HG03460 (cell line): Measurements from ENCODE around the gene TOGARAM2.
"Not testable (repeated sequence)": the region's sequence is repeated elsewhere in the genome, so short reads cannot be mapped to it uniquely, and the experiment has no call there.

ENCODE experiments used
- ATAC-seq: cut with Tn5 transposase; IDR thresholded peaks from one replicate; pipeline ENCODE4 v1.9.1; 2021; ENCODE audit not compliant: unreplicated experiment

The TOGARAM2 gene

DNA sequence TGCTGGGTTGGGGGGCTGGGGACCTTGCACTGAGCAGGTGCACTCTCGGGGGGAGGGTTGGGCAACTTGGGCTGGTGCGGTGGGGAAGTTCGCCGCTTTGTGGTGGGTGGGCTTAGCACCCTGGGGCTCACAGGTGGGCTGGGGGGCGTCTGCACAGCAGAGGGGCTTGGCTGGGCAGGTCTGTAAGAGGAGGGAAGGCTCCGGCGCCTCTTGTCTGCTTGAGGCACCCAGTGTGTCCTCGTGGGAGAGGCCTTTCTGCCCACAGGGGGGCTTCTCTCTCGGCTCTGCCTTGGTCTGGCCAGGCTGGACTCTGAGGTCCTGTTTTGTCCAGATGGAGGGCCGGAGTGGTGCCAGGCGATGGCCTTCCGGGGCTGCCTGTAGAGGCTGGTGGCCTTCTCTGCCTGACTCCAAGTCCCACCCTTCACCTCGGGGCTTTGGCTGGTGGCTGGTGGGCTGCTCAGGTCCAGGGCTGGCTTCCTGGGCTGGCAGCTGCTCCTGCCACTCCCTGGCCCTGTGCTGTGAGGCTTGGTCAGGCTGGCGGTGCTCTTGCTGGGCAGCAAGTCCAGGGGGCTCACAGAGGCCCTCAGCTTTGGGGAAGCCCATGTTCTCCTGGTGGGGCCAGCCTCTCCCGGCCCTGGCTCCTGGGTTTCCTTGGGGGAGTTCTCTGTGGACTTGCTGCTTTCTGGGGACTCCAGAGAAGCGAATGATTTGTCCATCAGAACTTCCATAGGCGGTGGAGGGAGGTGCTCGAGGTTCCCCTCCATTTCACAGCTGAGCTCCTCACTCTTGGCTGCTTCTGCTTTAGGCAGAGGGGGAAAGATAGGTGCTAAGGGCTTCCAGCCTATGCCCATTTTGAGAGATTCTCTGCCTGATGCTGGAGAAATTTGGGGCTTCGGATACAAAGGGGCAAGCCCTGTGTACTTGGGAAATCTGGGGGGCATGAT lies 90.2 kb downstream of the TOGARAM2 start:
- no peak for ATAC-seq

DNA sequence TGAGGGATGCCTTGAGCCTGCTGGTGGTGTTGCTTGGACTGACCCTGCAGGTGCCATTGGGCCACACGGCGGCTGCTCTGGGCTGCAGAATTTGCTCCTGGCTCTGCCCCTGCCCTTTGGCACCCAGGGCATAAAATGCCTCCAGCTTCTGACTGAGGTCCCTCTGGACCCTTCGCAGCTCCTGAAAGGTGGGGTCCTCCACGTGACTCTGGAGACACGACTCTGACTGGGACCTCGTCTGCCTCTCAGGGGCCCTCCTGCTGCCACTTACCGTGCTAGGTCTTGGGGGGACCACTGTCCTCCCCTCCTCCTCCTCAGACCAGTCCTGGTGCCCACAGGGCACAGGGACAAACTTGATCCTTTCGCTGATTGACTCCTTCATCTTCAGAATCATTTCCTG lies 91.2 kb downstream of the TOGARAM2 start:
- no peak for ATAC-seq

DNA sequence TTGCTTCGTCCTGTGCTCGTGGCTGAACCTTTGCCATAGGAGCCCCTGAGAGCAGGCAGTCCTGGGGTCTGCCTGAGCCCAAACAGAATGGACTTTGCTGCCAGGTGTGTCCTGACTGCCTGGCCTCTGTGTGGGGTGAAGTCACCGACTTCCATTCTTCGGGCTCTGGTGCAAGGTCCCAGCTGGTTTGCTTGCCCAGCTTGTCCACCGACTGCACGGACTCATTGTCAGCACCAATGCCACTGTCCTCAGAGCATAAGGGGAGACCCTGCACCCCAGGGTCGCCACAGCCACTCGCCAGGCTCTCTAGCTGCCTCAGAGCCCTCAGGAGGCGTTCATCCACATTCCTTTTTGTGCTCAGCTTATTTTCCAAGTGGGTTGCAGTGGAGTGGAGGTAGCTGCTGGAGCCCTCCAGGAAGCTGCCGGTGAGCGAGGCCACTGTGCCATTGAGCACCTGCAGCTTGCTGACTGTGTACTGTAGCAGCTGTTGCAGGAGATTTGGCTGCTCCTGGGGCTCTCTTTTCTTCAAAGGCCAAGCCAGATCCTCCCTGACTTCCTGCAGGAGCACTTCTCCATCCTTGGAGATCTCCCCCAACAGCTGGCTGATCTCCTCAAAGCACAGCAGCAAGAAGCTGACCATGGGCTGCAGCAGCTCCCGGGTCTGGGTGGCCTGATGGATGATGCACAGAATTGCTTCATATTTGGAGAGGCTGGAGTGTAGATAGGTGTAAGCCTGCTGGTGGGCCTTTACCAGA lies 92.0 kb downstream of the TOGARAM2 start:
- no peak for ATAC-seq

DNA sequence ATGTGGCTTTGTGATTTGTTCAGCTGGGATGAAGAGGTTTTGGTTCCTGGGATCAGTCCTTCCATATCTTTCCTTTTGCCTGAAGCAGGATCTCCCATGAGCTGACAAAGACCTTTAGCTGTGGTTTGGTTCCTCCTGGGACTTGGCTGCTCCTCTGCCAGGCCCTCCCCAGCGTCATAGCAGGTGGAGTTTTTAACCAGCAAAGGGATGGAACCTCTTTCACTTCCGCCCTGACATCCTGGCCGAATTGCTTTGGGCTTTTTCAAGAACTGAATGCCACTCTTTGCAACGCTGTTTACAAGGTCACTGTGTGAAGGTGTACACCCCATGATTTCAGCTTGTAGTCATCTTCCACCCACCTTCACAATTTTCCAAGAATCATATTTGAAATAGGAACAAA lies 92.8 kb downstream of the TOGARAM2 start:
- ATAC-seq, result no peak

DNA sequence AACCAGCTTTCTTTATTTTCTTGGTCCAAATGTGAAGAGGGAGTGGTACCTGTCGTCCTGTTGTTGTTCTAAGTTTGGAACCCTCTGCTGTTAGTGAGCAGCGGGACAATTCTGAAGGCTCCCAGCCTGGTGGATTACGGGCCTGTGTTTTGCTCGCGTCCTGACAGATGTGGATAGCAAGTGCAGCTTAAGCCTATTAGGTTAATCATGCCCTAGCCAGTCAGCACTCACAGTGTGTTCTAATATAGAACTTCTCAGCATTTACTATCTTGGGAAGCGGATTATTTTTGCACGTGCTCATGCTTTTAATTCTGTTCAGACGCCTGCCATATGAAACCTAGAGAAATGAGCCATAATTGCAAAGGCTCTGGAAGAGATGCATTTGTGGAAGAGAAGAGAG lies 93.3 kb downstream of the TOGARAM2 start, which contains the start of gene PCARE:
Gene PCARE, minus strand, starts transcription at position 113 of the 400 bp plus-strand sequence. CDS start 262 bp downstream, outside the sequence.
- no peak for ATAC-seq

DNA sequence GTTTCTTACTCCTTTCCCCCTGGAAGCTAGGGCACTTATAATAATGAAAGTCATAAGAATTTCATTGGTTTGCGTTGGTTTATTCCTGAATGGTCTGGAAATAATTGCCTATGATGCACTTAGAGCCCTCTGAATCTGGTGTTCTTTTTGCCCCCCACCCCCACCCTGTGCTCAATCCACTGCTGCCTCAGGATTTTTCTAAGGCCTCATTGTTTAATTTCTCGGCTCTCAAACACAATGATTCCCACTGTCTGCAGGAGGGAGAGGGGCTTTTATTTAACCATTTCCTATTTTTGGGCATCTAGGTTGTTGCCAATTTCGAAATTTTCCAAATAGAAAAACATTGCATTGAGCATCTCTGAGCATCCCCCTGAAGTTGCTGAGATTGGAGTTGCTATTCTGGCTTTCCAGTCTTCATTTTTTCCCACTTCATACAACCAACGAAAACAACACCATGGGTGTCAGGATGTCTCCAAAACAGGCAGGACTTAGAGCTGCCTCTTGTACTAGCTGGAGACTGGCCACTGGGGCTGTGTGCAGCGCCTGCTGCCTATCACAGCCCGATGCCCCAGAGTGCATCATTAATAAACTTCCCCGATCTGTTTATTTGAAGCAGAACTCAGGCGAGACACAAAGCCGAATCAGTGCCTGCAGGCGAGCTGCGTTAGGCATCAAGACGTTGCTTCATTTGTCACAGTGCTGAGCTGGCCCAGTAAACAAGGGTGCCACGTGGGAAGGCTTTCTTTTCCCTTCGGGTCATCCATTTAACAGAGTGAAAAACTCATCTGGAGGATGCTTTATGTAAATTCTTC lies 95.0 kb downstream of the TOGARAM2 start:
- no peak for ATAC-seq

DNA sequence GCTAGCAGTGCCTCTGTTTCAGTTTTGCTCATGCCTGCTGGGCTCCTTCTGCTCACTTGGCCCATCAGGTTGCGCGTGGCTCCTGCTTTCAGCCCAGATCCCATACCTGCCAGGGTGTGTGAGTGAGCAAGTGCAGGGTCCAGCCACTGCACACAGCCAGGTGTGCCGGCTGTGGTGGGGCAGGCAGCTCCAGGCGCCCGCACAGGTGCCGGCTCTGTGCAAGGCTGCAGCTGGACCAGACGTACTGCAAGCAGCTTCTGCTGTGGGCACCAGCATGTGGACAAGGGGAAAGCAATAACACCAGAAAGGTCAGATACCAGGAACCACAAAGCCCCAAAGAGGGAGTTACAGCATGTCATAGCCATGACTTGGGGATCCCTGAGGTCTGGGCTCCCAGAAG lies 98.8 kb downstream of the TOGARAM2 start:
- ATAC-seq, result no peak

DNA sequence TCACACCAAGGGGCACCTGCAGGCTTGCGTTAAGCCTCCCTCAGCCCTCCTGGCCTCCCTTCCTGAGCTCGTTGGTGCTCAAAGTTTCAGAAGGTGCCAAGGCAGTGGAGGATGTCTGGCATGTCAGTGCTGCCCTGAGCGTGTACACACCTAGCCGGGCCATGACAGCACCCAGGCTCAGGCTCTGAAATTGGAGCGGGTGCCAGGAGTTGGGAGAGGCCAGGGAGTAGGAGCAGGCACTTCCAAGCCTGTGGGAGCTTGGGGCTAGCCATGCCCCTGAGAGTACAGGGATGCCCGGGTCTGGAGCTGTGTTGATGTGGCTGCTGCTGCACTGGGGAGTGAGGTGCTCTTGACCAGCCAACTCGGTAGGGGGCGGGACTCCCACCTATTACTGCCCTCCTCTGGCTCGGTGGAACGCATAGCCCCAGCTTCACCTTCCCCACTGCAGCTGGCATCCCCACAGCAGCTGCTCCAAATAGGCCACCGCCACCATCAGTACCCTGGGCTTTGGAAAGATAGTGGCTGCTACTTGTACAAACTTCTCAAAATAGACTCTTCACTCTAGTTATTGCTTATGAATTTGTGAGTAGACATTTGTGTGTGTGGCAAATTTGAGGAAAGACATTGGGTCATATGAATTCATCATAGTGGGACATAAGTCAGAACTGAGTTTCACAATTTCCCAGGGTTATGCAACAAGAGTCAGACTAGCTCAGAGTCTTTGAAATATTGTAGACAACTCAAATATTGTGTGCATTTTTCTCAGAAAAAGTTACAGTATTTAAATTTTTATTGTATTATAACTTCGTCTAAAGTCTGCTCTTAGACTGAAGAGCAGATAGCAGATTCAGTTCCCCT lies 100.0 kb downstream of the TOGARAM2 start:
- ATAC-seq, result no peak

DNA sequence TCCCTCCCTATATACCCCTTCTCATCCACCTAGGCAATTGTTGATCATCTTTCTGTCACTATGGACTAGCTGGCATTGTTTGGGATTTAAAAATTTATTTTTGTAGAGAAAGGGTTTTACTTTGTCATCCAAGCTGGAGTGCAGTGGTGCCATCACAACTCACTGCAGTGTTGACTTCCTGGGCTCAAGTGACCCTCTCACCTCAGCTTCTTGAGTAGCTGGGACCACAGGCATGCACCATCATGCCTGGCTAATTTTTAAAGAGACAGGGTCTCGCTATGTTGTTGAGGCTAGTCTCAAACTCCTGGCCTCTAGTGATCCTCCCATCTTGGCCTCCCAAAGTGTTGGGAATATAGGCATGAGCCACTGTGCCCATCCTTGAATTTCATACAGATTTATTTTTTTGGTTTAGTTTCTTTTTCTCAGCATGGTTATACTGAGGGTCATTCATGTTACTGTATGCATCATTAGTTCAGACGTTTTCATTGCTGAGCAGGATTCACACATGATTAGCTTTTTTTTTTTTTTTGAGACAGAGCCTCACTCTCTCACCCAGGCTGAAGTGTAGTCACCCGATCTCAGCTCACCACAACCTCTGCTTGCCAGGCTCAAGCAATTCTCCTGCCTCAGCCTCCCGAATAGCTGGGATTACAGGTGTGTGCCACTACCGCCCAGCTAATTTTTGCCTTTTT lies 101.9 kb downstream of the TOGARAM2 start:
- peak; percentile 89 for ATAC-seq

DNA sequence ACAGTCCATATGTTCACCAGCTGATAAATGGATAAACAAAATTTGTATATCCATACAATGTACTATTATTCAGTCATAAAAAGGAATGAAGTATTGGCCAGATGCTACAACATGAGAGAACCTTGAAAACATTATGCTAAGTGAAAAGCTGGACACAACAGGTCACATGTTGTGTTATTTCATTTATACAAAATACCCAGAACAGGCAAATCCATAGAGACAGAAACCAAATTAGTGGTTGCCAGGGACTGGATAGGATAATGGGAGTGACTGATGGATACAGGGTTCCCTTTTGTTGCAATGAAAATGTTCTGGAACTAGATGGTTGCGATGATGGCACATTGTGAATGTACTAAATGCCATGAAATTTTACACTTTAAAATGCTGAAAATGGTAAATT lies 103.5 kb downstream of the TOGARAM2 start:
- no peak for ATAC-seq

DNA sequence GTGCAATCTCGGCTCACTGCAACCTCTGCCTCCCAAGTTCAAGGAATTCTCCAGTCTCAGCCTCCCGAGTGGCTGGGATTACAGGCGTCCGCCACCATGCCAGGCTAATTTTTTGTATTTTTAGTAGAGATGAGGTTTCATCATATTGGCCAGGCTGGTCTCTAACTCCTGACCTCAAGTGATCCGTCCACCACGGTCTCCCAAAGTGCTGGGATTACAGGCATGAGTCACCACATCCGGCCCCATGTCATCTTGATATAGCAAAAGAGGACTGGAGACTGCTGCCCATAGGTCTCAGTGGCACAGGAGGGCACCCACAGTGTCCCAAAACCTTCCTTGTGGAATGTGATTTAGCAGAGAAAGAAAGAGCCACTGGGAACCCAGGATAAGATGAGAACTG lies 109.2 kb downstream of the TOGARAM2 start:
- not testable (repeated sequence) for ATAC-seq

DNA sequence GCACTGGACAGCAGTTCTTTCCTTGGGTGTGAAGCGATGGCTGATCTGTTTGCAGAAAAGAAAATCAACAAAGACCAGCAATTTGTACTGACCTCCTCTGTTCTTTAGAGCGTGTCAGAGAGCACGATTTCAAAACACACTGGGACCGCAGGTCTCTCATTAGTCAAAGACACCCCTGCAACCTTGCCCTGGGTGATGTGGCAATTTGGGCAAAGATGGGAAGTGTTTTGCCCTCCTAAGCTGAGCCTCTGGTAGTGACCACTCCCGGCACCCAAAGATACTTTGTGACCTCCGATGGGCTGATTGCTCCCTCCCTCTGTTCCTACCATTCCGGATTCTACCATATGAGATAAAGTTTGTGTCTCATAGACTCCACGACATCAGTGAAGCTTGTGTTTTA lies 115.9 kb downstream of the TOGARAM2 start:
- ATAC-seq, result no peak

DNA sequence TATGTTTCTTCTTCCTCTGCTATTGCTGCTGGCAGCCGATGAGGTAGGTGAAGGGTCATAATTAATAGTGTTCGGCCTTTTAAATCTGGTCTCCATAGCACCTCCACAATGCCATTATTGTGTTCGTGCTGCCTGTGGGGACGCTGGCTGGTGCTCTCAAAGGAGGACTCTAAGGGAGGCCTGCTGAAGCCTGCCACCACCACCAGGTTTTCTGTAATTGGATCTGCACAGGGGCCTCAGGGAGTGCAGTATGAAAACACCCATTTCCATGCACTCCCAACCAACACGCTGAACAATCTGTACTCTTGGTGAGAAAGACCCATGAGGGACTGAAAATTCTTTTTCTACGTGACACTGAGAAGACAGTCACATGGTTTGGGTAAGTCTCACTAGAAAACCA lies 116.5 kb downstream of the TOGARAM2 start:
- ATAC-seq, result no peak

DNA sequence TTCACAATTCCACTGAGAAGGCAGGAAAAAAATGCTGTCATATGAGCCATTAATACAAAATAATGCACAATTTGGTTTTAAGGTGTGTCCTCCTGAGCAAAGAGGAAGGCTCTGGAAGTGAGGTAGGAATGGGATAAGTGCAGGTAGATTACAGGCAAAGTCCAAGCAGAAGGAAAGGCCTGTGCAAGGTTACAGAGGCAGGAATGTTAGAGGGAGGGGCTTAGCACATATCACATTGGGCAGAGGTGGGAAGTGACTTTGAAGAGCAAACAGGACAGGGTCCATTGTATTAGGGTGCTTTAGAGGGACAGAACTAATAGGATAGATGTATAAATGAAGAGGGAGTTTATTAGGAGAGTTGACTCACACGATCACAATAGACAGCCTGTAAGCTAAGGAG lies 119.5 kb downstream of the TOGARAM2 start:
- no peak for ATAC-seq
